ENCODE data around the gene PARD3.

PARD3 gene

GRCh38 chr10:34713875-34714274, 101.2 kb downstream of the PARD3 start:
- TF ChIP-seq CTCF (IDR thresholded peaks at IDR 0.05) = no peak

- TF ChIP-seq CTCF (IDR thresholded peaks at IDR 0.05) = no peak
Measured at GRCh38 chr10:34711500-34711899, 103.6 kb downstream of the PARD3 start.

GRCh38 chr10:34710391-34710751, 104.7 kb downstream of the PARD3 start:
- no peak for TF ChIP-seq CTCF (IDR thresholded peaks at IDR 0.05)

GRCh38 chr10:34709637-34710390, 105.3 kb downstream of the PARD3 start:
- no peak for TF ChIP-seq CTCF (IDR thresholded peaks at IDR 0.05)

GRCh38 chr10:34707656-34708055, 107.4 kb downstream of the PARD3 start:
- no peak for TF ChIP-seq CTCF (IDR thresholded peaks at IDR 0.05)

GRCh38 chr10:34706147-34706546, 108.9 kb downstream of the PARD3 start:
- no peak for TF ChIP-seq CTCF (IDR thresholded peaks at IDR 0.05)

- TF ChIP-seq CTCF (IDR thresholded peaks at IDR 0.05) = no peak
Measured at GRCh38 chr10:34705563-34705962, 109.5 kb downstream of the PARD3 start.

All from LNCAP (cell line).